ENCODE results near the gene CYP4F12.

Gene CYP4F12

GRCh38 chr19:15701757-15702533 is 29.1 kb downstream of the CYP4F12 start:
- in situ Hi-C loops (cut with MboI; ENCODE audit: low sequenced_read_pairs) = no loop called here

- in situ Hi-C loops (cut with MboI; ENCODE audit: low sequenced_read_pairs) = no loop called here
Observed at GRCh38 chr19:15702534-15702930, 29.6 kb downstream of the CYP4F12 start.

GRCh38 chr19:15714638-15715037 is 41.8 kb downstream of the CYP4F12 start:
- in situ Hi-C loops (cut with MboI; ENCODE audit: low sequenced_read_pairs) = no loop called here

- in situ Hi-C loops (cut with MboI; ENCODE audit: low sequenced_read_pairs) = no loop called here
Observed at GRCh38 chr19:15715642-15716041, 42.8 kb downstream of the CYP4F12 start.

- in situ Hi-C loops (cut with MboI; ENCODE audit: low sequenced_read_pairs) = no loop called here
Observed at GRCh38 chr19:15717809-15718208, 44.9 kb downstream of the CYP4F12 start.

GRCh38 chr19:15721268-15721667 is 48.4 kb downstream of the CYP4F12 start:
- in situ Hi-C loops (cut with MboI; ENCODE audit: low sequenced_read_pairs) = no loop called here

GRCh38 chr19:15722956-15723355 is 50.1 kb downstream of the CYP4F12 start:
- in situ Hi-C loops (cut with MboI; ENCODE audit: low sequenced_read_pairs) = no loop called here

- in situ Hi-C loops (cut with MboI; ENCODE audit: low sequenced_read_pairs) = no loop called here
Observed at GRCh38 chr19:15727724-15728123, 54.8 kb downstream of the CYP4F12 start, which contains the start of gene OR10H2. Gene OR10H2, plus strand, starts transcription at chr19:15728024. Its CDS starts 20 bp downstream, at chr19:15728044.

- in situ Hi-C loops (cut with MboI; ENCODE audit: low sequenced_read_pairs) = no loop called here
Observed at GRCh38 chr19:15730538-15730937, 57.7 kb downstream of the CYP4F12 start.

- in situ Hi-C loops (cut with MboI; ENCODE audit: low sequenced_read_pairs) = no loop called here
Observed at GRCh38 chr19:15732388-15732787, 59.5 kb downstream of the CYP4F12 start.

GRCh38 chr19:15733895-15734294 is 61.0 kb downstream of the CYP4F12 start:
- in situ Hi-C loops (cut with MboI; ENCODE audit: low sequenced_read_pairs) = no loop called here

GRCh38 chr19:15737722-15738121 is 64.8 kb downstream of the CYP4F12 start, which contains the start of gene OR10H3:
Gene OR10H3, plus strand, starts transcription at chr19:15737985. Its CDS starts 3,408 bp downstream, at chr19:15741393.
- in situ Hi-C loops (cut with MboI; ENCODE audit: low sequenced_read_pairs) = no loop called here

GRCh38 chr19:15740785-15741184 is 67.9 kb downstream of the CYP4F12 start:
- in situ Hi-C loops (cut with MboI; ENCODE audit: low sequenced_read_pairs) = no loop called here
